Stromal cell of bone marrow (primary cell): ENCODE measurements around the gene WDR27.
A peak's percentile ranks its signal among the peaks of the same experiment; 100 is the strongest.
"Not testable (repeated sequence)": the region's sequence is repeated elsewhere in the genome, so short reads cannot be mapped to it uniquely, and the experiment has no call there.

Experiments
- DNase-seq: peaks from one replicate; pipeline ENCODE4 v3.0.0-alpha.2; 2012; ENCODE audit warnings: low read depth

Gene WDR27

DNA sequence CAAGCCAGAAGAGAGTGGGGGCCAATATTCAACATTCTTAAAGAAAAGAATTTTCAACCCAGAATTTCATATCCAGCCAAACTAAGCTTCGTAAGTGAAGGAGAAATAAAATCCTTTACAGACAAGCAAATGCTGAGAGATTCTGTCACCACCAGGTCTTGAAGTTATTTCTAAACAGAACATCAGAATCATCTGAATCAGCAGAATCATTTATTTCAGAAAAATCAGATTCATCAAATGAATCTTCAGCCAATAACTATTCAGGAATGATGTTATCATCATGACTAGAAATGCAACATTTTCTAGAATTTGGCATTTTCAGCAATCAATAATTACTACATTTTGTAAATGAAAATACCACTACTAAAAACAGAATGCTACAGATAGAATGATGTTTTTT is 100.7 kb downstream of the WDR27 start:
- not testable (repeated sequence) for DNase-seq

GRCh38 chr6:169592558-169592957 is 109.3 kb downstream of the WDR27 start:
- DNase-seq, result peak; percentile 33

DNA sequence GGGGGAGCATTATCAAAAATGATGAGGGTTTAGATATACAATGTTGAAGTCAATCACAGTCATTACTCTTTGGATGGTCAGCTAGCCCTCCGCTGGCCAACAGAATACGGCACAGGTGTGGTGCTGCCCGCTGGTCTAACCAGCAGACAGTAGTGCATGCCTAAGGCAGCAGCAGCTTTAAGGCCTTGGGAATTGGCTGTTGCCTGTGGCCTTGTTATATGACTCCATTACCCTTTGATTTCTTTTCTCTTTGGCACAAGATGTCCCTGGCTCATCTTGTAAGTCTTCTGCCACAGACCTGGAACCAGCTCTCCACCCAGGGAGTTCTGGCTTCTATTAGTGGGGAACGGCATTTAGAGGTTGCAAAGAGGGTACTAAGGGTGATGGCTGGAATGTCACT is 110.2 kb downstream of the WDR27 start:
- no peak for DNase-seq

DNA sequence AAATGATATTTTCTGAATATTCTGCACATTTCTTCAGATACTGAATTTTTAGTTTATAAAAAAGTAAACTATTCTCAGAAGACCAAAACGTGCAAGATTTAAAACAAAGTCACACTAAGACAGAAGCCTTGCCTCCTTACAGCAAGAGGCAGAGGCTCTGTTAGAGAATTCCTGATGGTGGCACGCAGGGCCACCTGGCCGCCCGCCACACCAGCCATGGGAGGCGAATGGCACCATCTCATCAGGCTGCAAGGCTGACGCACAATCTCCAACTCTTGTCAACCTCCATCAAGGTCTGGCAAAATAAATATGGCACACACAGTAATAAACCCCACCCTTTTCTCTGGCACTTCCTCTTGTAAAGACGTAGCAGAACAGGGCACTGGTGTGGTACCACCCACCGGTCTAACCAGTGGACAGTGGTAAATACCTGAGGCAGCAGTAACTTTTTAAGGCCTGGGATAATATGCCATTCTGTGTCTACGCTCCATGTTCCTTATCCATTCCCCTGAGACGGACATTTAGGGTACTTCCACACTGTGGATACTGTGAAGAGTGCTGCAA is 111.4 kb downstream of the WDR27 start:
- no peak for DNase-seq

GRCh38 chr6:169589699-169590257 is 112.1 kb downstream of the WDR27 start:
- peak; percentile 36 for DNase-seq

- no peak for DNase-seq
These were observed 112.5 kb downstream of the WDR27 start for GRCh38 chr6:169589293-169589692.

- no peak for DNase-seq
These were observed 113.9 kb downstream of the WDR27 start for GRCh38 chr6:169587975-169588374.

- no peak for DNase-seq
These were observed 117.8 kb downstream of the WDR27 start for GRCh38 chr6:169583886-169584541.

- DNase-seq, result no peak
These were observed 122.3 kb downstream of the WDR27 start for GRCh38 chr6:169579407-169580111.

DNA sequence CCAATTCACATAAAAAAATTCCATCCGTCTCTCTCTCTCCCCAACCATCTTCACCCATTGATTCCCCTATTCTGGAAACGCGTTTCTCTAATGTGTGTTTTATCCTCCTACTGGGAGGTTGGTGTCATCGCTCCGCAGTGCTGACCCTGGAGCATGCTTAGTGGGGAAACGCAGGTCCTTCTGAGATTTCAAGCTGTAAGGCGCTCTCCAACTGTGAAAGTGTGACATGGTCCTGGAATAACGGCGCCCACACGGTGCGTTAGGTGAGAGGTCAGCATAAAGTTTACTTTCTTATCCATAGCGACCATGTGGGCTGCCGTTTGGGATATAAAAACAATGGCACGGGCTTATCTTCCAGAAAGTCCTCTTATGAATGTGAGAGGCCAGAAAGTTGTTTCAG is 123.9 kb downstream of the WDR27 start:
- no peak for DNase-seq

GRCh38 chr6:169577236-169577635 is 124.6 kb downstream of the WDR27 start:
- no peak for DNase-seq

DNA sequence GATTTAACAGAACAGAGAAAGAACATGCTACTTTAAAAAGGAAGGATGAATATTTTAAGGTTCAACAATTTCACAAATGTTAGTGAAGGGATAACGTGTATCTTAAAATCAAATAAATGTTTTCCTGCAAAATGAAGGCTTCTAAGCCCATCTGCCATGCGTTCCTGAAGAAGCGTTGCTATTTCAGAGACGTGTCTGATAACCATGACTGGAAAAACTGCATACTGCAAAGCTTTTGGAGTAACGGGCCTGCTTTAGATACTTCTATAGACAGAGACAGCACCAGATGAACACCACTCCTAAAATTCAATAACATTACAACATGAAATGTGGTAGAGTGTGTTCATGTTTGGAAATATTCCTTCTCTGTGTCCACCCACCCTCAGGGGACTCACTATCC is 126.0 kb downstream of the WDR27 start:
- DNase-seq, result no peak

DNA sequence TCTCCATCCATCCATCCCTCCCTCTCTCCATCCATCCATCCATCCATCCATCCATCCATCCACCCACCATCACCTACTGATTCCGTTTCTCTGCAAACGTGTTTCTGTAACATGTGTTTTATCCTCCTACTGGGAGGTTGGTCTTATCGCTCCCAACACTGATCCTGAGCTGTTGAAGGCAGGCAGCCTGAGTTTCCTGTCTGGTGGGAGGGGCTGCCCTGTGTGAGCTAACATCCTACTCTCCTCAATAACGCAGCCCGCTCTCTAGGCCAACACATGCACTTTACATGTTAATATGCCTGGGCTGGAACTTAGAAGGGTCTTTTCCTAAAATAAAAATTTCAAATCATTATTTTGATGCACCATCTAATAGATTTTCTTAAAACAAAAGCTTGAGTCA is 126.5 kb downstream of the WDR27 start:
- no peak for DNase-seq

- DNase-seq, result no peak
These were observed 127.4 kb downstream of the WDR27 start for GRCh38 chr6:169574420-169574819.

DNA sequence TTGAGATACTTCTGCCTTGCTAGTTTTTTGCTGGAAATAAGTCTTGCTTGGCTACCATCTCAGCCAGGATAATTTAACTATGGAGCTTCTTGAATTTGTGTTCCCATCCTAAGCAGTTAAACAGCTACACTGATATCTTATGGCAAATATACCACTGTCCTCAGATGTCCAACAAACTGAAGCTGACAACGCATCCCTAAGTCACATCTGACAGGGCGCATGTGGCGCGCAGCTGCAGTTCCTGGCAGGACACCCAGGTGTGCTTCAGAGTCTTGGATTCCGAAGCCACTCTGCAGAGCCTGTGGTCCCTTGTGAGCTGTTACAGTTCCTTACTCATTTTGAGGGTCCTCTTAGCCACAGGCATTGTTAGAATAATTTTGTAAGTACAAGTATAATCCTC is 127.9 kb downstream of the WDR27 start:
- DNase-seq, result no peak

DNA sequence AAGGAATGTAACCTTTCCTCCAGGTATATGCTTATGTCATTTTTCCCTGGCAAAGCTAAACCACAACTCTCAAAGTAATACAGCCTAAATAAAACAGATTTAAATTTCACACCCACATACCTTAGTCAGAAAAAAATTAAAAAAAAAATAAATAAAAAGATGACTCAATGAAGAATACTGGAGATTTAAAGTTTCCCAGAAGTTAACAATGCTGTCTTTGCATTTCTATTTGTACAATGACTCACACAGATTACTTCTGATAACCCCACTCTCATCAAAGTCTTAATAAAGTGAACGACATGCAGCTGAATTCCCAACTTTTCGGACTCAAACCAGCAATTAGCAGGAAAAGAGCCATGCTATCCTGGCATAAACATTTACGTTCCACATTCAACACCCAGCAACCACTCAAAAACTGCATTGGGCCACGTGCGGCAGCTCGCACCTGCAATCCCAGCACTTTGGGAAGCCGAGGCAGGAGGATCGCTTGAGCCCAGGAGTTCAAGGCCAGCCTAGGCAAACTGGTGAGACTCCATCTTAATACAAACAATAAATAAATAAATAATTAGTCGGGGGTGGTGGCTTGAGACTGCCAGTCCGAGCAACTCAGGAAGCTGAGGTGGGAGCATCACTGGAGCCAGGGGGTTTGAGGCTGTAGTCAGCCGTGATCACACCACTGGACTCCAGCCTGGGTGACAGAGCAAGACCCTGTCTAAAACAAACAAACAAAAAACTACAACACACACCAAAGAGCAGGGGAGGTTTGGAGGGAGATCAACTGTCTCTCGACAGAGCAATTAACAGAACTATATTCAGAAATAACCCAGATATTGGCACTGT is 130.5 kb downstream of the WDR27 start:
- DNase-seq, result no peak

DNA sequence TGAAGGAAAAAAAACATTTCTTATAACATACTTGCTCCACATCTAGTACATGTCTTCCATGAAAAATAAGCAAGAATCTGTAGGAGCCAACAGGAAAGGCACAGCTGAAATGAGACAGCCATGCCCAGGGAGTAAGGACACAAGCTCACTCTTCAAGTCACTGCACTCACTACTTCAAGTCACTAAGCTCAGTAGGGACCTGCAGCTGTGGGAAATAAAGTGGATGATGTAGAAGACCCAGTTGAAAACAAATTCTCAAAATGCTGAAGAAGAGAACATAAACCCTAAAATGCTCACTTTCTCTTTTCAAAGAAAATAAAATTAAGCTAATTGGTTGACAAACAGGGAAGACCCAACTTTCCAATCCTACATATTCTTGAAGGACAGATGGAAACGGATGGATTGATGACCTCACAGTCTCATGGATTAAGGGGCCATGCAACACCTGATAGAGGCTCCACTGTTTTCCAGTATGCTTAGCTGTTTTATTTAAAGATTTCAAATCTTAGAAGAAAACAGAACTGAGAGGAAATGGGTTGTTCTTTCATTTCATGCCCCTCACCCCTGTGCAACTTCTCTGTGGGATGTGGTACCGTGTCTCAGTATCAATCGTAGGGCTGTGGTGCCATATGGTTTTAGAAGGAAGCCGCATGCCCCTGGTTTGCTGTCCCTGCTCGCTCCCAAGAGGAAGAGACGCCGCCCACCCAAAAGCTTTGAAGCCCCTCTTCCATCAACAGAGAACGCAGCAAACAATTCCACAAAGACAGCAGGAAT is 133.3 kb downstream of the WDR27 start:
- DNase-seq, result no peak

DNA sequence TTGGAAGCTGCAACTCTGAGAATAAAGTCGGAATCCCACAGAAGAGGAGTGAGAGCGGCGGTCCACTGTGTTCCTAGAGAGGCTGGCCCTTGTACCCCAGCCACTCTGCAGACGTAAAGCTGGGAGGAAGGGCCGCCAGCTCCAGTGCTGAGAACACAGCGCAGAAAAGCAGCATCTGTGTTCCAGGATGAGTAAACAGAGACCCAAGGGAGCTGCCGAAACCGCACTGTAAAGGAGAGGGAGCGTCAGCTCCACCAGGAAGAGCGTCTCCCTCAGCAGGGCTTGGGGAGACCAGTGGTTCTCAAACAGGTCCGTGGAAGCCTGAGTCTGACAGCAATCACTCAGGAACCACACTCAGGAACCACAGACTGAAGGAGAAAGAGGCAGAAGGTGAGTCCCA is 134.0 kb downstream of the WDR27 start:
- DNase-seq, result no peak

- no peak for DNase-seq
These were observed 134.7 kb downstream of the WDR27 start for GRCh38 chr6:169566961-169567750.

GRCh38 chr6:169566319-169566718 is 135.5 kb downstream of the WDR27 start:
- DNase-seq, result no peak
